GM19324 (cell line): Measurements from ENCODE around the gene GLIS1.

Experiments
- ATAC-seq: cut with Tn5 transposase; IDR thresholded peaks from one replicate; pipeline ENCODE4 v1.9.1; 2021; ENCODE audit warnings: mild to moderate bottlenecking, moderate library complexity; ENCODE audit not compliant: unreplicated experiment, low FRiP score

Gene GLIS1

DNA sequence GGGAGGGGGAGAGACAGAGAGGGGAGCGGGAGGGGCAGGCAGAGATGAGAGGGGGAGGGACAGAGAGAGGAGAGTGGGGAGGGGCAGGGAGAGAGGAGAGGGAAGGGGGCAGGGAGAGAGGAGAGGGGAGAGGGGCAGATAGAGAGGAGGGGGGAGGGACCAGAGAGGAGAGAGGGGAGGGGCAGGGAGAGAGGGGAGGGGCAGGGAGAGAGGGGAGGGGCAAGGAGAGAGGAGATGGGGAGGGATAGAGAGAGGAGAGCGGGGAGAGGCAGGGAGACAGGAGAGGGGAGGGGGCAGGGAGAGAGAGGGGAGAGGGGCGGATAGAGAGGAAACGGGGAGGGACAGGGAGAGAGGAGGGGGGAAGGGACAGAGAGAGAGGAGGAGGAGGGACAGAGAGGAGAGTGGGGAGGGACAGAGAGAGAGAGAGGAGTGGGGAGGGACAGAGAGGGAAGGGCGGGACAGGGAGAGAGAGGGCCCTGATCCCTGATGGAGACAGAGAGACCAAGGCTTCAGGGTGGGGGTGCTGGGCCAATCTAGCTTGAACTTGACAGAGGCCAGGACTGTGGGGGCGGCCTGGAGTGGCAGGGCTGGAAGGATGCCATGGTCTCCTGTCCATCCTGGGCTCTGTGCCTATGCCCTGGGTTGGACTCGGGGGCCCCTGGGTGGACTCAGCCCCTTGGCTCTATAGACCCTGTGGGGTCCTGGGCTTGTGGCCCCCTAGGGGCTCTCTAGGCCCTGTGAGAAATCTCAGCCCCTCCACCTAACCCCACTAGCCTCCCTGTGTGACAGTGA, 236.1 kb downstream of the GLIS1 start:
- ATAC-seq: no peak

DNA sequence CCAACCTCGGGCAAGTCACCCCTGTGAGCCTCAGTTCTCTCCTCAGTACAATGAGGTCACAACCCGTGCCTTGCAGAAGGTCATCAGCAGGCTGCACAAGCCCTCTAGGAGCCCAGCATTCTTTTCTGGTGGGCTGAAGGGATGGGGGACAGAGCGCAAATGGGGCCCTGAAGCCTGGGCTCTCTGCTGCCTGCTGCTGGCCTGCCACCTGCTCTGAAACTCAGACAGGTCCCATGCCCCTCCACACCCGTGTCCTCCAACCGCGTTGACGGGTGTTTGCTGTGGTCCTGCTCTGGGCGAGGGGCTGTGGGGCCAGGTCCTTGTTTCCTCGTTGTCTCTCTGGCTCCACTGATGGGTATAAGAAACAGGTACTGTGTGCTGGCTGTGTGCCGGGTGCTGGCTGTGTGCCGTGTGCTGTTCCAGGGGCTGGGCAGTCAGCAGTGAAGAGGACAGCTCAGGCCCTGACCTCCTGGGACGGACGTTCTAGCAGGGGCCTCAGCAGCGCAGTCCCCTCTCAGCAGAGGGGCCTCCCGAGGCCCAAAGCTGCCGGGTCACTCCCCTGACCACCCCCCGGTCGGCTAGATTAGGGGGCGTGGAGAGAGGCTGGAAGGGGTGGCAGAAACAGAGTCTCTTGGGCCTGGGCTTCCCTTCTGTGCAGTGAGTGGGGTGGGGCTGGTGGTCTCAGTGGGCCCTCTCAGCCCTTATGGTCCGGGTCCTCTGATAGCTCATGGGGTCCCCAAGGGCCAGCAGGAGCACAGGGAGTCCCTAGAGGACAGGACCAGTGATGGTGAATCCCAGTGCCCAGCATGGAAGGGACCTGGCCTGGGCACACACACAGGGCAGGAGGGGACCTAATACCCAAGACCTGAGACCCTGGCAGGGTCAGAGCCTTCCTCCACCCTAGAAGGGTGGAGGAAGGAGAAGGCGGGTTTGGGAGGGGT, 237.6 kb downstream of the GLIS1 start:
- no peak for ATAC-seq

- no peak for ATAC-seq
Measured at GRCh38 chr1:53500204-53501064, 238.5 kb downstream of the GLIS1 start.

- ATAC-seq: no peak
Measured at GRCh38 chr1:53499257-53500203, 239.4 kb downstream of the GLIS1 start.

DNA sequence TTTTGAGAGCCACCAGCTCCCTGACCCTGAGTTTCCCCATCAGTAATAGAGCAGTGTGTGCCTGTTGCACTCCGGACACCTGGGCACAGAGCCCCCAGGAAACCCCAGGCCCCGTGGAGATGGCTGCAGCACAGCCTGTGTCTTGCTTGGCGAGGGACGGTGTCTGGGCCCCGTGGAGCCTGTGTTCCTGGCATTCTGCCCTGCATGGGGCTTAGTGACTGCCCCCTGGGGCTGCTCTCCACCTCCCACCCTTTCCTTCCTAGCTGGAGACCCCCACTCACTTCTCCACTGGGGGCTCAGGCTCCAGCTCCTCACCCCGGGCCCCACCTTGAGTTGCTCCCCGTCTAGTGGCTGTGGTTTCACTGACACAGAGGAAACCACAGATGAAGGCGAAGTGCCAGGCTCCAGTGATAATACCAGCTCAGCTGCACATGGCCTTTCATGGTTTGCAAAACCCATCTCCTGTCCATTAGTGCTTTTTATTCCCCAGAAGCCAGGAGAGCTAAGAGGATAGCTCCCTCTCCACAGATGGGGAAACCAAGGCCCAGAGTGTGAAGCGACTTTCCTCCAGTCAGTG, 240.3 kb downstream of the GLIS1 start:
- ATAC-seq: no peak

- no peak for ATAC-seq
Measured at GRCh38 chr1:53495633-53496345, 243.2 kb downstream of the GLIS1 start.

DNA sequence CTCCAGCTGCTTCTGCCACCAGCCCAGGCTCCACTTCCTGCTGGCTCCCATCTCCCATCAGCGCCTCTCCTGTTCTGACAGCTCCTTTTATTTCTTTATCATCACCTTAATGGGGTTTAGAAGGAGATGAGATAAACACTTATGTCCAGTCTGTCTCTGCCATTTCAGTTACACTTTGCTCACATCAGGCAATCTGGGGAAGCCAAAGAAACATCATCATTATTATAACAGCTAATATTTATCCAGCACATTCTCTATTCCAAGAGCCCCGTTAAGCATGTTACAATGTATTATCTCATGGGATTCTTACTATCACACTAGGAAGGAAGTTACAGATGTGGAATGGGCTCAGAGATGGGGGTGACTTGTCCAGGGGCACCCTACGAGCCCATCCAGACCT, 248.6 kb downstream of the GLIS1 start:
- ATAC-seq: no peak

DNA sequence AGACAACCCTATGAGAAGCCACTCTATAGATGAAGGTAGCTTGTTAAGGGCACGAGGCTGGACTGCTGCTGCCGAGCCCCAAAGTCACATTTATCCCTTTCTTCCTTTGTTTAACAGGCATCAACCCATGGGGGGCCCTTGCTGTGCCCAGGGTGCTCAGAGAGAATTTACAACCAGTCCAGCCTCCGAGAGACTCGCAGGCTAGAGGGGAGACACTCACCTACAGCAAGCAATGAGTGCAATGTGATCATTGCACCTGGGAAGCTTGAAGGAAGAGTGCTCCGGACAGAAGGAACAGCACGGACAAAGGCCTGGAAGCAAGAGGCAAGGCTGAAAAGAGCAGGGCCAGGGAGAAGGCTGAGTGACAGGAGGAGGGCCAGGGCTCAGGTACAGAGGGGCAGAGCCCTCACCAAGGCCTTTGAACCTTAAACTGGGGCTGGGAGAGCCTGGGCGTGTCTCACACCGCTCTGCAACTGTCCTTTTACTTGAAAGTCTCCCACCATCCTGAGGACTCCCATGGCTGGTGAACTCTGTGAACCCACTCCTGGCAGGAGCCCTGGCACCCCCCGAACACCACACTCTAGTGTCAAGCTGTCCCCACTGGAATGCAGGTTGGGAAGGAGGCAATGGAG, 252.5 kb downstream of the GLIS1 start:
- no peak for ATAC-seq

GRCh38 chr1:53485478-53486394, 253.2 kb downstream of the GLIS1 start:
- no peak for ATAC-seq

DNA sequence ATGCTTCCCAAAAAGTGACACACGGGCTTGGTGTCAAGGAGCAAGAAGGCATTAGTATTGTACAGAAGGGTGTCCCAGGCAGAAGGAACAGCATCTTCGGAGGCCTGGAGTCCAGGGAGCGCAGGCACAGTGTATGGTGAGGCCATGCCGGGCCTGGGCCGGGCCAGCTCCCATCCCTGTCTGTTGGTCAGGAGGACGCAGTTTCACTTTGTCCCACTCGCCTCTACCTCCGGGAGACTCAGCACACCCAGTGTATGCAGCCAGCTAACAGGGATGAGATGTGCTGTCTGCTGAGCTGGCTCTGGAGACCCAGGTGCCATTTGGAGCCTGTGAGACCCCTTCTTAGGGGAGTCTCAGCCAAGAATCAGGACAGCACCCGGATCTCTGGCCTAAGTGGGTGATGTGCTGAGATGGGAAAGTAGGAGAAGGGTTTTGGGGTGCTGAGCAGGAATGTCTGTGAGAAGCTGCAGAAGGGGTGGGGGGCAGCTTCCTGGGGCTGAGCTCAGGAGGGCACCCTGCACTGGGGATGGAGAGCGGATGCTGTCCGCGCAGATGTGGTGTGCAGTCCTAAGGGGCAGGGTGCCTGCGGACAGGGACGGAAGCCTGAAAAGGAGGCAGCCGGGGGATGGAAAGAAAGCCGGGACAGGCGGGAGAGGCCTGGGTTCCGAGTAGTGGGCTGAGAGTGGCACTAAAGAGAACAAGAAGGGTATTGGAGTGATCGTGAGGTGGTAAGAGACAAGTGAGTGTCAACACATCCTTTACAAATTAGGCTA, 254.1 kb downstream of the GLIS1 start:
- no peak for ATAC-seq

DNA sequence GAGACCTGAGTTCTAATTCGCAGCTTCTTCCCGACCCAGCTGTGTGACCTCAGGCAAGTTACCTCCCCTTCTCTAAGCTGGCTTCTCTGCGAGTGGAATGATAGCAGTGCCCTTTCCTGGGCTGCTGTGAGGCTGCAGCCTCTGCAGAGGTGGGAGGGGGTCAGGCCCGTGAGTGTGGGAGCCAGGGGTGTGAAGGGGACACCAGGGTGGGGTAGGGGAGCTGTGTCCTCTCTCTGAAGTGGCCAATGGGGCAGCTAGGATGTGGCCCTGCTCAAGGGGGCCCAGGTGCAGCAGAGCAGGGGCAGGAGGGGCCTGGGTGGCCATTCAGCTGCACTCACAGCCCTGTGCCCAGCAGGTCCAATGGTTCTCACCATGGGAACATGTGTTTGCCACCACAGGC, 255.3 kb downstream of the GLIS1 start:
- ATAC-seq: no peak

DNA sequence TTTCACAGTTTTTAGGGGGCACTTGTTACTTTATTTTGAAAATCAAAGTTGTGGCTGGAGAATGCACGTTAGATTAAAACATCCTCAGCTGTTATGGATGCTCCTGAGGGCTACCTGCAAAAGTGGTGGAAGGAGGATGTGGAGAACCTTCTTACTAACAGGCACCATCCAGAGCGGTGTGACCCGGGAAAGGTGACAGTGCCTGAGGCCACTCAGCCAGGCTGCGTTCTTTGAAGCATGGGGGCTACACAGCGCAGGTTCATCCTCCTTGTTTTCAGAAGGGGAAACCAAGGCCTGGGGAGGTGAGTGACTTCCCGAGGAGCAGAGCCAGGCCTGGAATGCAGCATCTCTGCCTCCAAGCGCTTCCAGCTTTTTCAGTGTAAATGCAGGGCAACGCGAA, 255.8 kb downstream of the GLIS1 start:
- no peak for ATAC-seq

- no peak for ATAC-seq
Measured at GRCh38 chr1:53482441-53483153, 256.4 kb downstream of the GLIS1 start.

- no peak for ATAC-seq
Measured at GRCh38 chr1:53481456-53481855, 257.5 kb downstream of the GLIS1 start.

- ATAC-seq: no peak
Measured at GRCh38 chr1:53480678-53481077, 258.3 kb downstream of the GLIS1 start.

DNA sequence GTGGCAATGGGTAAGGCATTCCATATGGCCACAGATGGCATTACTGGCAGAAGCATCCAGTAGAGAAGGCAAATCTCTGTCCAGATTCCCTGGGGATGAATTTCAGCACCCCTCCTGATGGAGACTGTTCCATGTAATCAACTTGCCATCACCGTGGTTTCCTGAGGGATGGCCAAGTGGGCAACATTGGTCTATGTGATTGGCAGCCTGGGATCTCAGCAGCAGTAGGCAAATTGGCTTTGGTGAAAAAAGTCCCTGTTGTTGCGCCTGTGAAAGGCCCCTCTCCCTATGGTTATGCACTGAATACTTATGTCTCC, 260.5 kb downstream of the GLIS1 start:
- no peak for ATAC-seq
